GM20431 (cell line): ENCODE measurements around the gene OCA2.
"Not testable (repeated sequence)": the region's sequence is repeated elsewhere in the genome, so short reads cannot be mapped to it uniquely, and the experiment has no call there.

Experiments
- in situ Hi-C: fragments of 300-500 bp; cut with MseI, MboI; formaldehyde crosslinking; loops from one replicate; pipeline ENCODE4 v1.15.0; 2020; ENCODE audit warnings: low sequenced_read_pairs; ENCODE audit not compliant: unreplicated experiment

Gene OCA2

GRCh38 chr15:27865323-27865922 lies 233.7 kb downstream of the OCA2 start:
- in situ Hi-C loops, result no loop called here

DNA sequence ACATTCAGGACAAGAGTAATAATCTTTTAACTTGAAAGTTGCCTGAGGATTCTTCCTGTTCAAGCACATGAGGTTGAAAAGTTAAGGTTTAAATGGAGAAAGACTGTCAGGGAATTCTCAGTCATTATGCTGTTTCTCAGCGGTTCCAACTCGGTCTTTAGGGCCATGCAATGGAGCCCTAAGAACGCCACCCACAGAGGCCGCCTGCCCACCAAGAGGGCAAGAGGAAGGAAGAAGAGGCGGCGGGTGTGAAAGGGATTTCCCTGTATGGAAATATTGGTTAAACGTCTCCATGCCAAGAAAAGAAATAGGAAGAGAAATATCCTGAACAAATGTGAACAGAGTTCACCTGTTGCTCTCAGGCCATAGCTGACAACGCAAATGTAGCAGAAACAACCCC lies 234.4 kb downstream of the OCA2 start:
- in situ Hi-C loops, result no loop called here

- in situ Hi-C loops, result no loop called here
Observed at GRCh38 chr15:27864086-27864485, 235.0 kb downstream of the OCA2 start.

DNA sequence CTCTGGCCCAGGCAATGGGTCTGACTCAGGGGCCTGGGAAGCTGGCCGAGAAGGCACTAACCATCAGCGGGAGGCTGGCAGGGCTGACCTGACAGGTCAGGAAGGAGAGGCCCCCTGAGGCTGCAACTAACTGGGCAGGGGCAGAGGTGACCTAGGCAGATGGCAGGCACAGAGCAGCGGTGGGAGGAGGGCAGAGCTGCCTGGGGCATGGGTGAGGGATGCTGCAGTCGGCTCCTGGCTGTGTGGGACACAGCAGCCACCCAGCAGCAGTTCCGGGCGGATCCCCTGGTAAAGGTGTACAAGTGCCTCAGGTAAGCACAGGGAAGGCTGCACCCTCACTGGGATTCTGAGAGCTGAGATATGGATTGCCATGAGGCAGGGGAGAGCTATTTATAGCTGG lies 236.1 kb downstream of the OCA2 start:
- in situ Hi-C loops, result no loop called here

GRCh38 chr15:27861171-27861570 lies 237.9 kb downstream of the OCA2 start:
- in situ Hi-C loops, result no loop called here

GRCh38 chr15:27855137-27855536 lies 244.0 kb downstream of the OCA2 start:
- in situ Hi-C loops, result no loop called here

GRCh38 chr15:27854601-27855000 lies 244.5 kb downstream of the OCA2 start:
- in situ Hi-C loops, result no loop called here

- in situ Hi-C loops, result no loop called here
Observed at GRCh38 chr15:27853624-27854455, 245.3 kb downstream of the OCA2 start.

DNA sequence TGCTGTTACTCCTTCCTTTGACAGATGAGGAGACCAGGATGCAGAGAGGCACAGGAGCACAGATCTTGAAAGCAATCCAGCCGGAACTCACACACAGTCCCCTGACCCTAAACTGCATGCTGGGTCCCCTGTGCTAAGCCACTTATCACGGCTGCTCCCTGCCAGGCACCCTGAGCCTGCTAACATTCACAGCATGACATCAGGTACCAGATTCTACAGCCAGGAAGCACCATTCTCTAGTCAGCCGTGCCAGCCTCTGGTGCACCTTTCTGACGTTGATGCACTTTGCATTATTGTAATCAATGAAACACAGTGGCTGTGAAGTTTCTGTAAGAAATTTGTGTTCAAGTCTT lies 247.3 kb downstream of the OCA2 start:
- in situ Hi-C loops, result no loop called here

GRCh38 chr15:27850981-27851857 lies 247.9 kb downstream of the OCA2 start:
- in situ Hi-C loops, result no loop called here

DNA sequence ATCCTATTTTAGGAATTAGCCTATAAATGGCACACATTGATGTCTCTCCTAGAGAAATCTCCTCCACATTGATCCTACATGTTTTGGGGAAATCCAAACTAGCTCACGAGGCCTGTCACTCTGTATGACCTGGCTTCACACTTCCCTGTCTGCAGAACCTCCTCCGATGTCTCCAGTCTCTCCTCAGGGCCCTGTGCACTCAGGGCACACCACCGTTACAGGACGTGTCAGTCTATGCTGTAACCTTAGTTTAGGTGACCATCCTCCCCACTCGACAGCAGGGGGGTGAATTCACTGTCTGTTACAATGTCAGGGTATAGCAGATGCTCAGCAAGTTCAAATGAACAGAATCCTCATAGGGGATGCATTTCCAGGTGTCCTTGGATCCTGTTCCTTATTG lies 249.1 kb downstream of the OCA2 start:
- in situ Hi-C loops, result no loop called here

GRCh38 chr15:27848936-27849335 lies 250.2 kb downstream of the OCA2 start:
- in situ Hi-C loops, result not testable (repeated sequence)

DNA sequence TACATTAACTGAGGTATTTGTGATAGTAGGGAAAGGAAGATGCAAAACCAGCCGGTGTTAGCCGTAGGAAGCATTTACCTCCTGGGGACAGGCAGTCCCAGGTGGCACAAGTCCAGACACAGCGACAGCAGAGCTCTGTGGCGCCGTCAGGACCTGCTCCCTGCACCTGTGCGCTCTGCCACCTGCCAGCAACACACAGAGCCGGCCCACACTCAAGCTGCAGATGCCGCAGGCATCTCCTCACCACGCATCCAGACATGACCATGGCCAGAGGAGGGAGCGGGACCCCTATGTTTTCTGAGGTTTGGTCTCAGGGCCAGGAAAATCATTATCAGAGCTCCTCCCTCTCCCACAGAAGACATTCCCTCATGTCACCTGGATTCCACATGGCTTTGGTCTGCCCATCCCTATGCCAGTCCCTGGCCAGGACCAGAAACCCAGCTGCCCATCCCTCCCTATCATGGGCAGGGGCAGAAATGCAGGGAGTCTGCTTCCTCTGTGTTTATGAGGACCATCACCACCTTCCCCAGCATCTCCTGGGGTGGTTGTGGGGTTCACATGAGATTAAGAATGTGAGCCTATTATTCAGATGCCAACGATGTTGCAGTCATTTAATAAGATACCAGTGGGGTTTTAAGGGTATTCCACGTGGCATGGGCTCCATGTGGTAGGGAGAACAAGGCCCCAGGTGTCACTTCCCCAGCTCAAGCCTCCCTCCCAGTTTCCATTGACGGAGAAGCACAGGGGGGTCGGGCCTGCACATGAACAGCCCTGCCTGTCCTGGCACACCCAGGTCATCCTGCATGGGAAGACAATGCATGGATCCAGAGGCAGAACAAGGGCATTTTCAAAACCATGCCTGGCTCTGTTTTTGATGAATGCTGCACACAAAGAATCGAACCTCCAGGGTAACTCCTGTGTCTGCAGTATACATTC lies 251.1 kb downstream of the OCA2 start:
- in situ Hi-C loops, result no loop called here

DNA sequence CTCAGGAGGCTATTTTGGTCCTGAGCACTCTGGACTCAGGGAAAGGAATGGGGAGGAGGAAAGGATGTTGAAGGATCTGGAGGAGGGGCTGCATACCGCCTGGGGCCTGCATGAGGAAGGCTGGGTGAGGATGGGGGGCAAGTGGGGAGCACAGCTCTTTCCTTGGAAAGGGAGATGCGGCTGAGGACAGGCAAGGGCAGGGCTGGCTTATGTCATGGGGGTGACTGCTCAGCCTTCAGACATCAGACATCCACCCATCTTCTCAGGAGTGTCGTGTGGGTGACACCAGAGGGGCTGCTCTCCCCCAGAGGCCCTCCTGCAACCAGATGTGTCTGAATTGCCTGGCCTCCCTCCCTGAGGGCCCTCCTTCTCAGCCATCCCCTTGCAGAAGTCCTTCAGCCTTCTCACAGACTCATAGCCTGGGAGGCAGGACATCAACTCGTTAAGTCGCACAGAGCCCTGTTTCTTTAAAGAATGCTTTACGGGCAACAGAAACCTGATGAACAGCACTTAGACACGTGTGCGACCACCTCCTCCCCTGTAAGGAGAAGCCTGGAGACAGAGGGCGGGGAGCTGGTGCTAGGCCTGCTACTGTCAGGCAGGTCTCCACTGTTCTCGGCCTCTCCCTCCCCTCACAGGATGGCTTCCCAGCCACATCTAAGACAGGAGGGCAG lies 252.3 kb downstream of the OCA2 start:
- in situ Hi-C loops, result no loop called here

GRCh38 chr15:27845535-27846369 lies 253.4 kb downstream of the OCA2 start:
- in situ Hi-C loops, result no loop called here

DNA sequence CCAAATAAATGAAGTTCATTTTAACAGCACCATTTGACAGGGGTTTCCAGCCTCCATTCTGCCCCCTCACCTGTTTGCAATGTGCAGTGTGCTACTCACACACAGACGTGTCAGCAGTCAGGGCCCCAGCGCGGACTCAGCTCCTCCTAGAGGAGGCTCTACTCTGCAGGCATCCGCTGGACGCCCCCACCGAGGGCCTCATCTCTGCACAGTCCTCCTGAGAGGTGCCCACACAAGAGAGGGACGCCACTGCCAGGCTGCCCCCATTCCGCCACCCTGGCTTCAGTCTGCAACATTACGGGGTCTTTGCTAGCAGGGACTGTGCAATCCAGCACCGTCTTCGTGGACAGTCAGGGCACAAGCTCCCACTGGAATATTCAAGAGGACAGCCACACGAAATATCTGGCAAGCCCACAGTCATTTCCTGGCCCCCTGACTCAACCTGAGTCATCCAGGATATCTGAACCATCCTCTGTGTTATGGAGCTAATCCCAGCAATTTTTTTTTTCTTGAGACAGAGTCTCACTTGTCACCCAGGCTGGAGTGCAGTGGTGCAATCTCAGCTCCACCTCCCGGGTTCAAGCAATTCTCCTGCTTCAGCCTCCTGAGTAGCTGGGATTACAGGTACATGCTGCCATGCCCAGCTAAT lies 255.0 kb downstream of the OCA2 start:
- in situ Hi-C loops, result no loop called here

- in situ Hi-C loops, result no loop called here
Observed at GRCh38 chr15:27843146-27843545, 256.0 kb downstream of the OCA2 start.

DNA sequence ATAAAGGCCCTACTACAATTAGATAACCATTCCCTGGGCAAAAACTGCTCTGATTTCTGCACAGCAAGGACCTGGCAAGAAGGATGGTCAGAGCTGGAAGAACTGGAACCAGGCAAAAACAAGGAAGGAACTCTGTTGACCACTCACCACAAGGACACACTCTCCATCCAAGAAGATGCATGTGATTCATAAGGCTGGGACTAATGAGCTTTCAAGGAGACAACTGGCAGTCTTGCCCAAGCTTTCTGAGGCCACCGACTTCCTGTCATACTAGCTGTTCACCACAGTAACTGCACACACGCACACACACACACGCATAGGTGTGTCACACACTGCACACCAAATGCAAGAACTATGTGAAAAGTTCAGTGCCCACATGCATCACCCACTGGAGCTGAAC lies 256.6 kb downstream of the OCA2 start:
- in situ Hi-C loops, result no loop called here
